Endothelial cell of umbilical vein (primary cell): ENCODE measurements around the gene YY1.

Source experiments
- EZH2 ChIP-seq: IDR thresholded peaks from 2 replicates; pipeline ENCODE4 v1.6.1; 2012; ENCODE audit warnings: borderline replicate concordance, low read depth, mild to moderate bottlenecking, moderate library complexity, low read length, inconsistent platforms; ENCODE audit not compliant: severe bottlenecking
- GATA2 ChIP-seq: IDR thresholded peaks from 2 replicates; pipeline ENCODE4 v1.7.0; 2011; ENCODE audit warnings: low read depth, mild to moderate bottlenecking, moderate library complexity, mixed read lengths, low read length; ENCODE audit not compliant: insufficient read length, insufficient read depth
- JUN ChIP-seq: IDR thresholded peaks from 2 replicates; pipeline ENCODE4 v1.6.1; 2011; ENCODE audit warnings: borderline replicate concordance, low read depth; ENCODE audit not compliant: insufficient read length, insufficient read depth
- POLR2A ChIP-seq: IDR thresholded peaks from 2 replicates; pipeline ENCODE4 v1.6.1; 2012; ENCODE audit warnings: low read depth, mild to moderate bottlenecking, control low read depth, low read length
- POLR2AphosphoS5 ChIP-seq: IDR thresholded peaks from 2 replicates; pipeline ENCODE4 v1.6.1; 2012; ENCODE audit warnings: low read depth, mild to moderate bottlenecking, control low read depth, low read length, moderate library complexity; ENCODE audit not compliant: insufficient read depth
- TF ChIP-seq, protein P1 (sequence below), 2 donors: IDR thresholded peaks; 1 replicate in 1 of 2; 2 replicates in 1 of 2; pipeline ENCODE4 v1.5.1; 2011; ENCODE audit warnings: low read length in 2 of 2, mild to moderate bottlenecking in 2 of 2, moderate library complexity in 2 of 2, control low read depth in 1 of 2, inconsistent platforms in 1 of 2, low read depth in 1 of 2; ENCODE audit not compliant: insufficient read depth in 1 of 2; ENCODE audit errors: extremely low read depth in 1 of 2
- TF ChIP-seq, protein P2 (sequence below): IDR thresholded peaks from 2 replicates; pipeline ENCODE4 v1.6.1; 2011; ENCODE audit not compliant: insufficient read depth, insufficient read length

GRCh38 chr14:100327128-100327527, 88.2 kb downstream of the YY1 start:
- TF ChIP-seq, protein P1, sequence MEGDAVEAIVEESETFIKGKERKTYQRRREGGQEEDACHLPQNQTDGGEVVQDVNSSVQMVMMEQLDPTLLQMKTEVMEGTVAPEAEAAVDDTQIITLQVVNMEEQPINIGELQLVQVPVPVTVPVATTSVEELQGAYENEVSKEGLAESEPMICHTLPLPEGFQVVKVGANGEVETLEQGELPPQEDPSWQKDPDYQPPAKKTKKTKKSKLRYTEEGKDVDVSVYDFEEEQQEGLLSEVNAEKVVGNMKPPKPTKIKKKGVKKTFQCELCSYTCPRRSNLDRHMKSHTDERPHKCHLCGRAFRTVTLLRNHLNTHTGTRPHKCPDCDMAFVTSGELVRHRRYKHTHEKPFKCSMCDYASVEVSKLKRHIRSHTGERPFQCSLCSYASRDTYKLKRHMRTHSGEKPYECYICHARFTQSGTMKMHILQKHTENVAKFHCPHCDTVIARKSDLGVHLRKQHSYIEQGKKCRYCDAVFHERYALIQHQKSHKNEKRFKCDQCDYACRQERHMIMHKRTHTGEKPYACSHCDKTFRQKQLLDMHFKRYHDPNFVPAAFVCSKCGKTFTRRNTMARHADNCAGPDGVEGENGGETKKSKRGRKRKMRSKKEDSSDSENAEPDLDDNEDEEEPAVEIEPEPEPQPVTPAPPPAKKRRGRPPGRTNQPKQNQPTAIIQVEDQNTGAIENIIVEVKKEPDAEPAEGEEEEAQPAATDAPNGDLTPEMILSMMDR (IDR thresholded peaks at IDR 0.05; ENCODE audit: extremely low read depth in 1 of 2, insufficient read depth in 1 of 2, low read depth in 1 of 2, low read length in 2 of 2) = no peak
- TF ChIP-seq POLR2A (no peak), JUN (no peak), POLR2AphosphoS5 (no peak), EZH2 (no peak), GATA2 (no peak)
- TF ChIP-seq, protein P2, sequence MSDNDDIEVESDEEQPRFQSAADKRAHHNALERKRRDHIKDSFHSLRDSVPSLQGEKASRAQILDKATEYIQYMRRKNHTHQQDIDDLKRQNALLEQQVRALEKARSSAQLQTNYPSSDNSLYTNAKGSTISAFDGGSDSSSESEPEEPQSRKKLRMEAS = no peak
